Measurements from ENCODE around the gene ACO2. TPM values are rescaled to one million over a fixed set of nuclear protein-coding genes. Genes with fewer than 3 reads are reported as not detected.

The ACO2 gene
- polyA plus RNA-seq, 5 donors = 47.4 to 65.1 (median 51.3) TPM

DNA sequence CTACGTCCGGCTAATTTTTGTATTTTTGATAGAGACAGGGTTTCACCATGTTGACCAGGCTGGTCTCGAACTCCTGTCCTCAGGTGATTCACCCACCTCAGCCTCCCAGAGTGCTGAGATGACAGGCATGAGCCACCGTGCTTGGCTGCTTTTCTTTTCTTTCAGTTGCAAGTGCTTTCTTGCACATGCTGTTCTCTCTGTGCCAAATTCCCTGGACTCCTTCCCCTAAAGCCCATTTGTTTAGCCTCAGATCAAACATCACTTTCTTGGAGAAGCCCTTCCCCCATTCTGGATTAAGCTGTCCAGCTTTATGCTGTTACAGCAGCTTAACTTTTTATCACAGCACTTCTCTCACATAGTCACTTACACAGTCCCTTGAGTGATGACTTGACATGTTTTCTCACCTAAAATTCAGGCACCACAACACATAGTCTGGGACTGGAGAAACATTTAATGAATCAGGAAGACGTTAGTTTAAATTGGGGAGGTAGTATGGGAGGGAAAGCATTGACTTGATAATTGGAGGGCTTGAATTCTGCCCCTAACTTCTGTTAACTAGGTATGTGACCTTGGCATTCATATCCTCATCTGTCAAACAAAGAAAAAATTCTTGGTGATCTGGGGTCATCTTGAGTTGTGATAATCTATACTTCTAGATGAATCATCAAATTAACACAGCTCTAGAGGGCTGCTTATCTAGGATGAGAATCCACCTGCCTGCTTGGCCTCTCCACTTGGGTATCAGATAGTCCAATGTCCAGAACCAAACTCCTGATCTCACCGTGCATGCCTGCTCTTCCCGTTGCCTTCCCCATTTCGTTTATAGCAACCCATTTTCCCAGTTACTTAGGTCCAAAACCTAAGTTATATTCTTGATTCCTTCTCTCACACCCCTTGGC lies 18.4 kb downstream of the ACO2 start:
- DNase-seq = peak; percentile 40 to 56

DNA sequence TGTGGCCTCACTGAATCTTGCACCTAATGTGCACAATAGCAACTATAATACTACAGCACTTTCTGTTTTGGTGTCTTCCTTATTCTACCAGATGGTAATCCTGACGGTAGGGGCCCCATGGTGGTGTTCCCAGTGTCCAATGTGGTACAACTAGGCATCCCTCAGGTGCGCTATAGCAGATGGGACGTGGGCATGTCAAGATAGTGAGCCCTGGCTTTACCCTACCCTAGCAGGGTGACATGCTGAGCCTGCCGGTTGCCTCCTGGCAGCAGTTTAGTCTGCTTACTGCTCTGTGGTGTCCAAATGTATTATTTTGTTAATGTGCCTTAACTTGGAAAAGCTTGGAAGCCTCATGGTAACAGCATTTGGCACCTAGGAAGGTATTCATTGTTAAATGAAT lies 19.2 kb downstream of the ACO2 start:
- no peak for DNase-seq

DNA sequence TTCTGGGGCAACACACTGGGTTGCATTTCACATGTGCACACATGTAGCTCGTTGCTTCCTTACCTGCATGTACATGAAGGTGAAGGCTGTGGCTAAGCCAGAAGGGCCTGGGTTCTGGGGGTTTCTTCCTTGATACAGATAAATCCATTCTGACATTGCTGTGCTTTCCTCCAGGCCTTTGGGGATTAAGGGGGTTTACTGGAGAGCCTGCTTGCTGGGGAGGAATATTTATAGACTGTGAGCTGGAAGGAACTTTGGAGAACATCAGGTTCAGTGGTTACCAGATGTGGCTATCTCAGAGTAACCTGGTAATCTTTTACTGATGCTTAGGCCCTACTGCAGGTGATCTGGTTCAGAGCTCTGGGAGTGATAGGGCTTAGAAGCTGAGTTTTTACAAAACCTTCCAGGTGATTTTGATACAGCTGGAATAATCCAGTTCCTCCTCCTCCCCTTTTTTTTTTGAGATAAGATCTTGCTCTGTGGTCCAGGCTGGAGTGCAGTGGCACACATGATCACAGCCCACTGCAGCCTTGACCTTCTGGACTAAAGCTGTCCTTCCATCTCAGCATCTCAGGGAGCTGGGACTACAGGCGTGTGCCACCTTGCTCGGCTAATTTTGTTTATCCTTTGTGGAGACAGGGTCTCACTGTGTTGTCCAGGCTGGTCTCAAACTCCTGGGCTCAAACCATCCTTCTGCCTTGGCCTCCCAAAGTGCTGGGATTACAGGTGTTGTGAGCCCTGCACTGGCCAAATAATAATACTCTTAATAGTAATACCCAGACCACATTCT lies 19.9 kb downstream of the ACO2 start:
- DNase-seq = no peak

DNA sequence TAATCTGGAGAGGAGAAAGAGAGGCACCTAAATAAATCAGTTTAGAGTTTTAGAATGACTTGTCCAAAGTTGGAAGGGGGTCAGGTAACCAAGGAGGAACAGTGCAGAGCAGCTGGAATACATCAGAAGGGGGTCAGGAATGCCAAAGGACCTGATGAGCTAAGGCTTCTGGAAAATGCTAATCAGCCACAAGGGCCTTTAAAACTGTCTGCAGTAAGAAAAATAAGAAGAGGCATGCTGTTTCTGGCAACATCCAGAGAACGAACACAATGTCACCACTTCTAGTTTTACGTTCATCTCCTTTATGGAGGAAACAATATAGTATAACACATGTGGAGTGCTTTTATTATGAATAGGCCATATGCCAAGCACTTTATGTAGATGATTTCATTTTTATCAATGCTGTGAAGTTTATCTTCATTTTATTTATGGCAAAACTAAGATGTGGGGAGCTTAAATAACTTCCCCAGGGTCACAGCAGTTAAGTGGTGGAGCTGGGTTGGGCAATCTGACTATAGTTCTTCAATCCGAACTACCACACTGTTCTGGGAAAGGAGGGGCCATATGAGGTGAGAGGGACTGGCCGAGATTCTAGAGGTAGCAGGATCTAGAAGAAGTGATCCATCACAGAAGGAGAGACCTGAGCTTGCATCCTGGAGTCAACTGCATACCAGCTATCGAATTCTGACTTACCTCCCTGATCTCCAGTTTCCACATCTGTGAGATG lies 22.6 kb downstream of the ACO2 start:
- DNase-seq = no peak

DNA sequence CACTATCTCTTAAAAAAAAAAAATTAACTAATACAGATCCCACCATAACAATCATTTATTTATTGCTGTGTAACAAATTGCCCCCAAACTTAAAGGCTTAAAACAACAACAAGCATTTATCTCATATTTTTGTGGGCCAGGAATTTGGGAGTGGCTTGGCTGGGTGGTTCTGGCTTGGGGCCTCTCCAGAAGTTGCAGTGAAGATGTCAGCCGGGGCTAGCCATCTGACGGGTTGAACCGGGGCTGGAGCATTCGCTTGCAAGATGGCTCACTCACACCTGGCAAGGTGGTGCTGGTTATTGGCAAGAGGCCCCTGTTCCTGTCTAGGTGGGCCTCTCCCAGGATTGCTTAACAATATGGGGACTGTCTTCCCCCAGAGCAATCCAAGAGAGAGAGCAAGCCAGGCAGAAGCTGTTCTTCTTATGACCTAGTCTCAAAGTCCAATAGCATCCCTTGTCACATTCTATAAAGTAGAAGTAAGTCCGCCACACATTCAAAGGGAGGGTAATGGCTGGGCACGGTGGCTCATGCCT lies 29.5 kb downstream of the ACO2 start:
- no peak for DNase-seq

DNA sequence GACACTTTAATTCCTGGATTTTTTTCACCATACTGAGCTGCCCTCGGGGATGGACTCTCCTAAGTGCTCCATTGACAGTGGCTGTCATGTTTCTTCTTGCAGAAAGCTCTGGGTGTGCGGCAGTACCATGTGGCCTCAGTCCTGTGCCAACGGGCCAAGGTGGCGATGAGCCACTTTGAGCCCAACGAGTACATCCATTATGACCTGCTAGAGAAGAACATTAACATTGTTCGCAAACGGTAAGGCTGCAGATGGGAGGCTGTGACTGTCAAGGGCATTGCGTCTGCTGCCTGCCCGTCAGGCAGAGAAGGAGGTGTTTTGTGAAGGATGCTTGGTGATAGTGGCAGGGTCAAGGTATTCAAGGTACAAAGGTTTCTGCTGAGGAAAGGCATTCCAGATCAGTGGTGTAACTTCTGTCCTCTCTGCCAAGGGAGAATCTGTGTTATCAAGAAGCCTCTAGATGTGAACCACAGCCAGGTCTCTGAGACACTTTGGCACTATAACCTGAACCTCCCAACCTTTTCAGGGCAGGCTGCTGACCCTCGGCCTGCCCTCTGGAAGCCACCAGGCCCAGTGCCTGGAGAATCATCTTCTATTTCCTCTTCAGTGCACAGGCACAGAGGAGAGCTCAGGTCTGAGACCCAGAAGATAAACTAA lies 30.8 kb downstream of the ACO2 start:
- DNase-seq = no peak

DNA sequence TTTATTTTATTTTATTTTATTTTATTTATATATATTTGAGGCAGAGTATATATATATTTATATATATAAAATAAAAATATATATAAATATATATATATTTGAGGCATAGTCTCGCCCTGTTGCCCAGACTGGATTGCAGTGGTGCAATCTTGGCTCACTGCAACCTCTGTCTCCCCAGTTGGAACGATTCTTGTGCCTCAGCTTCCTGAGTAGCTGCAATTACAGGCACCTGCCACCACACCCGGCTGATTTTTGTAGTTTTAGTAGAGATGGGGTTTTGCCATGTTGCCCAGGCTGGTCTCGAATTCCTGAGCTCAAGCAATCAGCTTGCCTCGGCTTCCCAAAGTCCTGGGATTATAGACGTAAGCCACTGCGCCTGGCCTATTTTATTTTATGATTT lies 31.4 kb downstream of the ACO2 start:
- DNase-seq = no peak

DNA sequence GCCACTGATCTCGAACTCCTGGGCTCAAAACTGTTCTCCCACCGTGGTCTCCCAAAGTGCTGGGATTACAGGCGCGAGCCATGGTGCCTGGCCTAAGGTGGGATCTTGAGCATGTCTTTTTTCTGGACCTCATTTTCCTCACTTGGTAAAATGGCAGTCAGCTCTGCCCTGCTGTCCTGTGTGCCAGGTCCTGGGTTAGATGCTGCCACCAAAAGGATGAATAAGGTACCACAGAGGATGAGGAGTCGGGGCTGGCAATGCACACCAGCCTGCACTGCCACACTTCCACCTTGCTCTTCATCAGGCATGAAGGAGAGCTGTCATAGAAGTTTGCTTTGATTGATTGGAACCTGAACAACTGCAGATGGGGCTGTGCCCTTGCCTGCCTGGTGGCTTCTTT lies 32.3 kb downstream of the ACO2 start:
- DNase-seq = no peak

DNA sequence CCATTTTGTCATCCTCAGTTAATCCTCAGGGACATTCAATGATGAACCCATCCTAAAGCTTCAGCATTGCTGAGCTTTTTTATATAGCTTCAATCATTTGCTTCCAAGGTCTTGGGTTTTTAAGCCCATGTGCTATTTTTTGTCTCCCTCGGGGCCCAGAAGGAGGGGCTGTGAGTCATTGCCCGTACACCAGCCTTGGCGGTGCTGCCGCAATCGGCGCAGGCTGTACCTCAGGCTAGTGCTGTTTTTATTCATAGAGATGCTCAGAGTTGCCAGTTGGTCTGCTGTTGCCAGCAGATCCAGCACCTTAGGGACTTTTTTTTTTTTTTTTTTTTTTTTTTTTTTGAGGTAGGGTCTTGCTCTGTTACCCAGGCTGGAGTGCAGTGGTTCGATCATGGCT lies 35.5 kb downstream of the ACO2 start:
- DNase-seq = no peak

DNA sequence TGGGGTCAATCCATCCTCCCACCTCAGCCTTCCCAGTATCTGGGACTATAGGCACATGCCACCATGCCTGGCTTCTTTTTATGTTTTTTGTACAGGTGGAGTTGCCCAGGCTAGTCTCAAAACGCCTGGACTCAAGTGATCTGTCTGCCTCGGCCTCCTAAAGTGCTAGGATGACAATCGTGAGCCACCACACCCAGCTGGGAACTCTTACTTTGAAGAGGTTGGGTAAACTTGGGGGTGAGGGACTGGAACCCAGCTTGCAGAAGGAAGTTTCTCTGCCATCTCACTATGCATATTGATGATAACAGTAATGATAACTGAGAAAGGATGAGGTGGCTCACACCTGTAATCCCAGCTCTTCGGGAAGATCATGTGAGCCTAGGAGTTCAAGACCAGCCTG lies 35.9 kb downstream of the ACO2 start:
- no peak for DNase-seq

DNA sequence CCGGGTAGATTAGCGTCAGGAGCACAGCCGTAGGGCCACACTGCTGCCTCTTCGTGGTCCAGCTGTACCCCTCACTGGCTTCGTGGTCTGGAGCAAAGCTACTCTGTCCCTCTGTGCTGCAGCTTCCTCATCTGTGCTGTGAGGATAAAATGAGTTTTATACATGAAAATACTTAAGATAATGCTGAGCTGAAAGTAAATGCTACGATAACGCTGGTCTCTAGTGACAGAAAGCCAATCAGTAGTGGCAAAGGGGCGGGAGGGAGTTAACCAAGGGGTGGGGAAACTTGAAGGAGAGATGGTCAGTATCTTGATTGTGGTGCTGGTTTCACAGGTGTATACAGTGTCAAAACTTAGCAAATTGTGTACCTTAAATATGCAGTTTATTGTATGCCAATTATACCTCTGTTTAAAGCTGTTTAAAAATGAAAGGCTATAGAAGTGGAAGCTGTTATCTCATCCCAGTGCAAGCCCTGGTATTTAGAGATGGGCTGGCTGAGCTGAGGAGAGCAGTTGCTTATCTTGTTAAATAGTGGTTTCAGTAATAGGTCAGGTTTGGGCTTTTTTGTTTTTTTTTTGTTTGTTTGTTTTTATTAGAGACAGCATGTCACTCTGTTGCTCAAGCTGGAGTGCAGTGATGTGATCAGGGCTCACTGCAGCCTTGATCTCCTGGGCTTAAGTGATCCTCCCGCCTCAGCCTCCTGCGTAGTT lies 36.7 kb downstream of the ACO2 start:
- no peak for DNase-seq

DNA sequence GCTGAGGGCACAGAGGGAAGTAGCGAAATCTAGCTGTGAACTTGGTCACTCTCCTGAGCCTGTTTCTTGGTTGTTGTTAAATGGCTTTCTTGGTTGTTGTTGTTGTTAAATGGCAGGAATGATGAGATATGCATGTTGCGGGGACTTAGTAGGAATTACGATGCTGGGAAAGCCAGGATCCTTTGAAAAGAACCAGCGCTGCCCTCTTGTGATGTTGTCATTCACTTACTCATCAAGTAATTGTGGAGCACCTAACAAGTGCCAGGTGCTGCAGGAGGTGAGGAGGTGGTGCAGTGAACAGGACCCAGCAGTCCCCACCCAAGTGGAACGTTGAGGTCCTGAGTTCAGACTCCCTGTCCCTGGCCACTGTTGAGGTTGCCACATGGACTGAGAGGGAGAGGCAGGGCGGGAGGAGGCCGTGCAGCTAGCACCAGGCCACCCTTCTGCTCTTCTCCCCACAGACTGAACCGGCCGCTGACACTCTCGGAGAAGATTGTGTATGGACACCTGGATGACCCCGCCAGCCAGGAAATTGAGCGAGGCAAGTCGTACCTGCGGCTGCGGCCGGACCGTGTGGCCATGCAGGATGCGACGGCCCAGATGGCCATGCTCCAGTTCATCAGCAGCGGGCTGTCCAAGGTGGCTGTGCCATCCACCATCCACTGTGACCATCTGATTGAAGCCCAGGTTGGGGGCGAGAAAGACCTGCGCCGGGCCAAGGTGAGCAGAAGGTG lies 38.6 kb downstream of the ACO2 start:
- no peak for DNase-seq

DNA sequence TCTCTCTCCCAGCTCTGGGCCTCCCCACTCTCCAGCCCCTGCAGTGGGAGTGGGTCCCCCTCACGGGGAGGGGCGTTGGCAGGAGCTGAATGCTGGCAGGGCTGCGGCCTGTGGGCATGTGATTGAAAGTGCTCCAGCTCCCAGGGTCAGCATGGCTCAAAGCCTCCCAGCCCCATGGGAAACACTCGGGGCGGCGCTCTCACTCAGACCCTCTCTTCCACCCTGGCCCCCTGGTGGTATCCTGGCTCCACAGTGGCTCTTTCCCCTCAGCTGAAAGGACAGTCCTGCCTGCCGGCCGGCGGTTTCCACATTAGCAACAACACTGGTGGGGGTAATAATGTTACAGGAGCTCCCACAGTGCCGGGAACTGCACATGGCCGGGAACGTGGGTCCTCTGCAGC lies 39.9 kb downstream of the ACO2 start:
- DNase-seq = no peak

DNA sequence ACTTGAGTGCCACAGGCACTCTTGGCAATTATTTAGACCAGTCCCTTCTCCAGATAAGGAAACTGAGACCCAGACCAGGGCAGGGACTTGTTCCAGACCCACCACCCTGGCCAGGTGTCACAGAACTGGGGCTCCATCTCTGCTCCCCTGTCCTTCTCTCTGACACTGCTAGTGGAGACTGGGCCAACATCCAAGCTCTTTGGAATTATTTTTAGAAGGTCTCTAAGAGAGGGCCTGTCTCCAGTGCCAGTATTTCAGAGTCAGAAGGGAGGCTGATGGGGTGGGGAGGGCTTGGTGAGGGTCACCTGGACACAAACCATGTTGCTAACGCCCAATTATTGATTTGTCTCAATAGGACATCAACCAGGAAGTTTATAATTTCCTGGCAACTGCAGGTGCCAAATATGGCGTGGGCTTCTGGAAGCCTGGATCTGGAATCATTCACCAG lies 42.6 kb downstream of the ACO2 start:
- no peak for DNase-seq

DNA sequence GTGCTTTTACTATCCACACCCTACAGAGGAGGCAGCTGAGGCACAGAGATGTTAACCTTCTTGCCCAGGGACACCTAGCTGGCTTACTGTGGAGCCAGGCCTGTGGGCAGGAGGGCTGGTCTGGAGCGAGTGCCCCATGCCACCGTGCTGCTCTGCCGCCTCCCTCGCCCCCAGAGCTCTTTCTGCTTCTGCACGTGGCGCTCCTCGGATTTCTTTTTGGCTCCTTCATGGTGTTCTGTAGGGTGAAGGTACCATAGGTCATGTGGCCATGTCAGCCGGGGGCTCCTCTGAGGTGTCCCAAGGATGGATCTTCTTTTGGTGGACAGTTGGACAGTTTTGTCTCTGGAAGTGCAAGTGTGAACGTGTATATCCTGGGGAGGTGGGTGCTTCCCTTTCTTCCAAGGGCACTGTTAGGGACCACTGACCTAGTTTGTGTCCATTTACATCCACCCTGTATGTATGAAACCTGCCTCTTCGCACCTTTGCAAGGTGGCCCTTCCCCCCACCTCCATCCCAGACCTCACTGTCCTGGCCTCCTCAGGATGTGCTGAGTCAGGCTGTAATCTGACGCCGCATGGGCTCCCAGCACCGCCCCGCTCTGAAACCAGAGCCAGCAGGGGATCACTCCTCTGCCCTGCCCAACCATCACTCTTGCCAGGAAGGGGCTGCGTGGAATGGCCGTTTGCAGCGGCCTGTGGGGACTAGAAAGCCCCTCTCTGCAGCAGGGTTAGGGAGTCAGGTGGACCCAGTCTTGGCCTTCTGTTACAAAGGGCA lies 43.7 kb downstream of the ACO2 start:
- DNase-seq = no peak

DNA sequence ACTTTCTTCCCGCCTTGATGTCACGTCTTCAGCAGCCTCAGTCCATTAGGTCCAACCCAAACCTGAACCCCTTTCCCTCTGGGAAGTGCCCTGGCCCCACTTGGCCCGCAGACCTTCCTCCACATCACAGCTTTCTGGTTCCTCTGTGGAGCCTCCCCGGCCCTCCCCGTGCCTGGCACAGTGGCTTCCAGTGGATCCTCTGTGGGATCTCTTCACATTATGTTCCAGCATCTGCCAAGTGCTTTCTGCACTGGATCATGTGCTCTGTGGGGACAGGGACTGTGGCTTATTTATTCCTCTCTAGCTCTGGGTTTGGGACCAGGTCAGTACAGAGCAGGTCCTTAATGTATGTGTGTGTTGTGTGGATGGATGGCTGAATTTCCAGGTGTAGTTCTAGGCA lies 44.5 kb downstream of the ACO2 start:
- no peak for DNase-seq

DNA sequence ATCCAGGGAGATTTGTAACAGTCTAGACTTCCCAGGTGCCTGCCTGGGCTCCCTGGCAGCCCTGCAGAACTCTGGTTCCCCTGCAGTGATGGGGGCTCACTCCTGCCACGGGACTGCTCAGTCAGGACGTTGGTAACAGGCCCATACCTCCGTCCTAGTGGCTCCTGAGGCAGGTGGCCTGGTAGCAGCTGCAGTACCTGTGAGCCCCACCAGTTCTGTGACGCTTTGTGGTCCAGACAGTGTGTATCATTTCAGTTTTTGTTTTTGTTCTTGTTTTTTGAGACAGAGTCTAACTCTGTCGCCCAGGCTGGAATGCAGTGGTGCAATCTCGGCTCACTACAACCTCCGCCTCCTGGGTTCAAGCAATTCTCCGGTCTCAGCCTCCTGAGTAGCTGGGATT lies 47.5 kb downstream of the ACO2 start:
- DNase-seq = no peak

DNA sequence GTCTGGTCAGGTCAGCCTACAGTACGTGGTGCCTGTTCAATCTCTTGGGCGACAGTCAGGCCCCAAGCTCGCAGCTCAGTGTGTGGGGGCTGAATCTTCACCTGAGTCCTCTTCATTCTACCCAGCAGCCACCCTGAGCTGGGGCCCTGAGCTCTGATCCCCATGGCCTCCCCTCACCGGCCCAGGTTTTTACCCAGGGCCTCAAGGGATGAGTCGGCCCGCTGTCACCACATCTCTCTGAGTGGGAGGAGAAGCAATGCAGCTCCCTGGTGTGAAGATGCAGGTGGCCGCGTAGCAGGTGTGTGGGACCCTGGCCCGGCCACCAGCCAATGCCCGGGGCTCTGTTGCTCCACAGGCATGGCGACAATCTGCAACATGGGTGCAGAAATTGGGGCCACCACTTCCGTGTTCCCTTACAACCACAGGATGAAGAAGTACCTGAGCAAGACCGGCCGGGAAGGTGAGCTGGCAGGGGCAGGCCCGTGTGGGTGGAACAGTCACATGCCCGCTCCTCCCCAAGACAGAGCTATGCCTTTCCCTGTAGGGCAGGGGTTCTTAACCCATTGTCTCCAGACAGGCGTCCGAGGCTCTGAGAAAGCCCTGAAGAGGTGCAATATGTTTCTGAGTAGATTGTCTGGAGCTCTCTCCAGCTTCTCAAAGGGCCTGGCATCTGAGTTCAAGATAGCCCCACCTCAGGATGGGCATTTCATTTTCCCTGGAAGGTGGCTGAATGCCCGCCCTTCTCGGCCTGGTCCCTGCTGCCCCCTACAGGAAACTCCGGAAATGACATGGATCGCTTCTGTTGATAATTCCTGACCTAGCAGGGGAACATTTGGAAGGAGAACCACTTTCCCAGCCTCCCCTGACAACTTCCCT lies 48.5 kb downstream of the ACO2 start:
- peak; percentile 35 to 61 for DNase-seq

DNA sequence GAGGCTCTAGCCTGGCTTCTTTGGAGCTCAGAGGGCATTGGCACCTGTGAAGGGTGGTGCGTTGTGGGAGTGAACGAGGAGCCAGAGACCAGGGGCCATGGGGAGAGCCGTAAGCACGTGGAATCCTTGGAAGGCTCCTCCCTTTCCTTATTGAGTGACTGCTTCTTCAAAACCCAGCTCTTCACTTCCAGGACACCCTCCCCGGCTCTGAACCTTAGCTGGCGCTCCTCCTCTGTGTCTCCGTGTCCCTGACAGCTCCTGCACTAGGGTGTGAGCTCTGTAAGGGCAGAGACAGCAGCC lies 49.1 kb downstream of the ACO2 start:
- DNase-seq = no peak
